Measurements from ENCODE around the gene ASCL4.

DNA sequence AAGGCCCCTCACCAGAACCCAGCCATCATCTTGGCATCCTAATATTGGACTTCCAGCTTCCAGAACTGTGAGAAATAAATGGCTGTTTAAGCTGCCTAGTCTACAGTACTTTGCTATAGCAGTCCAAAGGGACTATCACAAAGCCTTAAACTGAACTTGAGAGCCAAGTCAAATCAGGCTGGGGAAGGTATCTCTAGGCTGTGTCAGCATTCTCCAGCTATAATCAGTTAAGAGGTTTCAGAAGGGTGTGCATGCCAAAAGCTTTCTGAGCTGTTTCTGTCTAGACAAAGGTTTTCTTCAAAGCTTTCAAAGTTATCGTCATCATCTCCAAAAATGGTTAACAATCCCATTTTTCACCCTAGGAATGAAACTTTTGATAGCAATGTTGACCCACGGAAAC, 7.6 kb downstream of the ASCL4 start:
- TF ChIP-seq, protein P1, sequence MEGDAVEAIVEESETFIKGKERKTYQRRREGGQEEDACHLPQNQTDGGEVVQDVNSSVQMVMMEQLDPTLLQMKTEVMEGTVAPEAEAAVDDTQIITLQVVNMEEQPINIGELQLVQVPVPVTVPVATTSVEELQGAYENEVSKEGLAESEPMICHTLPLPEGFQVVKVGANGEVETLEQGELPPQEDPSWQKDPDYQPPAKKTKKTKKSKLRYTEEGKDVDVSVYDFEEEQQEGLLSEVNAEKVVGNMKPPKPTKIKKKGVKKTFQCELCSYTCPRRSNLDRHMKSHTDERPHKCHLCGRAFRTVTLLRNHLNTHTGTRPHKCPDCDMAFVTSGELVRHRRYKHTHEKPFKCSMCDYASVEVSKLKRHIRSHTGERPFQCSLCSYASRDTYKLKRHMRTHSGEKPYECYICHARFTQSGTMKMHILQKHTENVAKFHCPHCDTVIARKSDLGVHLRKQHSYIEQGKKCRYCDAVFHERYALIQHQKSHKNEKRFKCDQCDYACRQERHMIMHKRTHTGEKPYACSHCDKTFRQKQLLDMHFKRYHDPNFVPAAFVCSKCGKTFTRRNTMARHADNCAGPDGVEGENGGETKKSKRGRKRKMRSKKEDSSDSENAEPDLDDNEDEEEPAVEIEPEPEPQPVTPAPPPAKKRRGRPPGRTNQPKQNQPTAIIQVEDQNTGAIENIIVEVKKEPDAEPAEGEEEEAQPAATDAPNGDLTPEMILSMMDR (IDR thresholded peaks at IDR 0.05; ENCODE audit: low read depth, low read length, missing input control): no peak
- TF ChIP-seq HNF4A (conservative IDR thresholded peaks at IDR 0.05) (no peak), RXRA (IDR thresholded peaks at IDR 0.05) (no peak), MAX (IDR thresholded peaks at IDR 0.05) (no peak), GABPA (IDR thresholded peaks at IDR 0.05 in 1 of 2, conservative IDR thresholded peaks at IDR 0.05 in 1 of 2) (no peak), RAD21 (IDR thresholded peaks at IDR 0.05) (no peak), SP1 (IDR thresholded peaks at IDR 0.05) (no peak), EGR1 (IDR thresholded peaks at IDR 0.05; ENCODE audit: low read depth in 2 of 2) (no peak), YY1 (IDR thresholded peaks at IDR 0.05) (no peak), TAF1 (conservative IDR thresholded peaks at IDR 0.05) (no peak), NR2F2 (IDR thresholded peaks at IDR 0.05) (no peak), FOXA1 (IDR thresholded peaks at IDR 0.05) (no peak)
- TF ChIP-seq, protein P2, sequence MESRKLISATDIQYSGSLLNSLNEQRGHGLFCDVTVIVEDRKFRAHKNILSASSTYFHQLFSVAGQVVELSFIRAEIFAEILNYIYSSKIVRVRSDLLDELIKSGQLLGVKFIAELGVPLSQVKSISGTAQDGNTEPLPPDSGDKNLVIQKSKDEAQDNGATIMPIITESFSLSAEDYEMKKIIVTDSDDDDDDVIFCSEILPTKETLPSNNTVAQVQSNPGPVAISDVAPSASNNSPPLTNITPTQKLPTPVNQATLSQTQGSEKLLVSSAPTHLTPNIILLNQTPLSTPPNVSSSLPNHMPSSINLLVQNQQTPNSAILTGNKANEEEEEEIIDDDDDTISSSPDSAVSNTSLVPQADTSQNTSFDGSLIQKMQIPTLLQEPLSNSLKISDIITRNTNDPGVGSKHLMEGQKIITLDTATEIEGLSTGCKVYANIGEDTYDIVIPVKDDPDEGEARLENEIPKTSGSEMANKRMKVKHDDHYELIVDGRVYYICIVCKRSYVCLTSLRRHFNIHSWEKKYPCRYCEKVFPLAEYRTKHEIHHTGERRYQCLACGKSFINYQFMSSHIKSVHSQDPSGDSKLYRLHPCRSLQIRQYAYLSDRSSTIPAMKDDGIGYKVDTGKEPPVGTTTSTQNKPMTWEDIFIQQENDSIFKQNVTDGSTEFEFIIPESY (IDR thresholded peaks at IDR 0.05): no peak
- TF ChIP-seq, protein P3, sequence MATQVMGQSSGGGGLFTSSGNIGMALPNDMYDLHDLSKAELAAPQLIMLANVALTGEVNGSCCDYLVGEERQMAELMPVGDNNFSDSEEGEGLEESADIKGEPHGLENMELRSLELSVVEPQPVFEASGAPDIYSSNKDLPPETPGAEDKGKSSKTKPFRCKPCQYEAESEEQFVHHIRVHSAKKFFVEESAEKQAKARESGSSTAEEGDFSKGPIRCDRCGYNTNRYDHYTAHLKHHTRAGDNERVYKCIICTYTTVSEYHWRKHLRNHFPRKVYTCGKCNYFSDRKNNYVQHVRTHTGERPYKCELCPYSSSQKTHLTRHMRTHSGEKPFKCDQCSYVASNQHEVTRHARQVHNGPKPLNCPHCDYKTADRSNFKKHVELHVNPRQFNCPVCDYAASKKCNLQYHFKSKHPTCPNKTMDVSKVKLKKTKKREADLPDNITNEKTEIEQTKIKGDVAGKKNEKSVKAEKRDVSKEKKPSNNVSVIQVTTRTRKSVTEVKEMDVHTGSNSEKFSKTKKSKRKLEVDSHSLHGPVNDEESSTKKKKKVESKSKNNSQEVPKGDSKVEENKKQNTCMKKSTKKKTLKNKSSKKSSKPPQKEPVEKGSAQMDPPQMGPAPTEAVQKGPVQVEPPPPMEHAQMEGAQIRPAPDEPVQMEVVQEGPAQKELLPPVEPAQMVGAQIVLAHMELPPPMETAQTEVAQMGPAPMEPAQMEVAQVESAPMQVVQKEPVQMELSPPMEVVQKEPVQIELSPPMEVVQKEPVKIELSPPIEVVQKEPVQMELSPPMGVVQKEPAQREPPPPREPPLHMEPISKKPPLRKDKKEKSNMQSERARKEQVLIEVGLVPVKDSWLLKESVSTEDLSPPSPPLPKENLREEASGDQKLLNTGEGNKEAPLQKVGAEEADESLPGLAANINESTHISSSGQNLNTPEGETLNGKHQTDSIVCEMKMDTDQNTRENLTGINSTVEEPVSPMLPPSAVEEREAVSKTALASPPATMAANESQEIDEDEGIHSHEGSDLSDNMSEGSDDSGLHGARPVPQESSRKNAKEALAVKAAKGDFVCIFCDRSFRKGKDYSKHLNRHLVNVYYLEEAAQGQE (IDR thresholded peaks at IDR 0.05): no peak
